Stimulated activated CD4-positive, alpha-beta T cell treated with anti-CD3 and anti-CD28 coated beads, Interleukin-1b, Interleukin-23, amount 100 ng/mL, for 4 hours (primary cell): ENCODE results near the gene TSR3.

Experiments
- DNase-seq, 2 donors: peaks; one replicate each; pipeline ENCODE4 v3.0.0-alpha.2; 2020; ENCODE audit warnings: low read depth in 2 of 2

Gene TSR3

DNA sequence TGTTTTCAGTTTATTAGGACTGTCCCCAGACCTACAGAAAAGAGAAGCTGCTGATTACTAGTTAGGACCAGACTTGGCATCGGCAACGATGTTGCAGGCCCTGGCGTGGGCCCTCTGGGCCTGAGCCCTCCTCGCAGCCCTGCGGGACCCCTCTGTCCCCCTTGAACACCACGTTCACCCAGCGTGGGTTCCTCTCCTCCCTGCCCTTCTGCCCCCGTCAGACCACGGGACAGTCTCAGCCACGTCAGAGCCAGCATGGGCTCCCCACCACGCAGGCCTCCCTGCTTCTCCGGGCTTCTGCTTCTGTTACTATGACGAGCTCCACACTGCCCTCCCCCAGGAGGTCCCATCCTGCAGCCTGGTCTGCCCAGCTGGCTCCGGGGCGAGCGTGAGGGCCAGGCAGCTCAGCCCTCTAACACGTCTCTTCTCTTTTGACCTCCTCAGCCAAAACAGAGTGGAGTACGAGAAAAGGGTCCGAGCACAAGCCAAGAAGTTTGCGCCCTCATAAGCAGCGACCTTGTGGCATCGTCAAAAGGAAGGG, 27.3 kb downstream of the TSR3 start:
- DNase-seq, result no peak

DNA sequence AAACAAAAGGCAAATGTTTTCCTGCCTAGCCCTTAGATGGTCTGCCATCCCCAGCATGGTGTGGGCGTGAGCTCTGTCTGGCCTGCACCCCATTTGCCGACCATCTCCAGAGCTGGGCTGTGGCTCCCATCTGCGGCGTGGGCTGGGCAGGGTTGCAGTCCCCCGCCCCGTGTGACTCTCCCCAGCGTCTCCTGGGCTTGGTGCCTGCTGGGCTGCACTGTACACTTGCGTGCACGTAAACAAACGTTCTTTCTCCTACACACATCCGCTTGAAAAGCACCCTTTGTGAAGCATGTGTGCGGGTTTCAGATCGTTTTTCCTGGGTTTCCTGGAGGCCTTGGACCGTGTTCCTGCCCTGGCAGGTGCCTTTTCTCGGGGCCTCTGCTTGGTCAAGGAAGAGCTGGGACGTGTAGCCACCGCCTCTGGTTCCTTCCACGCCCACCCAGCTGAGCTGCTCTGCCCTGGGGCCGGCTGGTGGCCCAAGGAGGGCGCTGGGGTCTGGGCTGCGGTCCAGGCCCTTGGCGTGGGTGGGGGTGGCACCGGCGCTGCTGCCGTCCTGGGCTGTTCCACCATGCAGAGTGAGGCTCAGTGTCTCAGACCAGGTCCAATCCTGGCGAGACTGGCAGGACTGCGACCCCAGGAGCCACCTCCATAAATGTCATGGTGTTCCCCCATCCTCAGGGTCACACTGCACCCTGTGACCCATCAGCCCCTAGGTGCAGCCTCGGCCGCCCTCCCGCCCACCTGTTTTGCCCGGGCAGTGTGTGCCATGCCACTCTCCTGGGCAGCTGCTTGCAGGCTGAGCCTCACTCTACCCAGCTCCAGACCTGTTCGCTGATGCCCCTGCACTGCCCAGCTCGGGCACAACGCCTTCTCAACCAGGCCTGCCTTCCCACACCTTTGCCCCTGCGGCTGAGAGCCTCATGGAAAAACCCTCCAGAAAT, 28.1 kb downstream of the TSR3 start:
- no peak for DNase-seq

DNA sequence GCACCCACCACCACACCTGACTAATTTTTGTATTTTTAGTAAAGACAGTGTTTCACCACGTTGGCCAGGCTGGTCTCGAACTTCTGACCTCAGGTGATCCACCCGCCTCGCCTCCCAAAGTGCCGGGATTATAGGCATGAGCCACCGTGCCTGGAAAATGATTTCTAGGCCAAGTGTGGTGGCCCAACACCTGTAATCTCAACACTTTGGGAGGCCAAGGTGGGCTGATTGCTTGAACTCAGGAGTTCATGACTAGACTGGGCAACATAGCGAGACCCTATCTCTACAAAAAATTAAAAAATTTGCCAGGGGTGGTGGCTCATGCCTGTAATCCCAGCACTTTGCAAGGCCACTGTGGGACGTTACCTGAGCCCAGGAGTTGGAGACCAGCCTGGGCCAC, 29.3 kb downstream of the TSR3 start:
- DNase-seq, result no peak

DNA sequence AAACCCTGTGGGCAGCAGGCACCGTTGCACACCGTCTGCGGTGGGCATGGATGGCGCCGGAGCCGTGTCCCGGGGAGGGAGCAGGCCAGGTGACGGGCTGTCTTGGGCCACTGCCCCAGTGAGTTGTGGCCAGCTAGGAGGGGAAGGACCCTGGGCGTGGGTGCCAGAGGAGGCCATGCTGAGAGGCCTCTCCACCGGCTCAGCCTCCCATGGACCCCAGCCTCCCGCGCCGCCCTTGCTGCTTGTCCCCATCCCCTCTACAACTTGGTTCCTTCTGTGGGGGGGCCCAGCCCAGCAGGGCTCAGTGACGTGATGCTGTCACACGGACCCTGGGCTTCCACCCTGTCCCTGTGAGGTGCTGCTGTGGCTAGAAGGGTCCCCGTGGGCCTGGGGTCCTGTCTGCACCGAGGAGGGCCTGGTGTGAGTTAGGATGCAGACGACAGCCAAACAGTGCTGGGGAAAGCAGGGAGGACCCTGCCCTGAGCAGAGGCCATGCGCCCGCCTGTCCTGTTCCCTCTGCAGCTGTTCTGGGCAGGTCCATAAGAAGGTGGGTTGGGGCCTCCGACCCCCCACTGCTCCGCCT, 30.9 kb downstream of the TSR3 start:
- no peak for DNase-seq

DNA sequence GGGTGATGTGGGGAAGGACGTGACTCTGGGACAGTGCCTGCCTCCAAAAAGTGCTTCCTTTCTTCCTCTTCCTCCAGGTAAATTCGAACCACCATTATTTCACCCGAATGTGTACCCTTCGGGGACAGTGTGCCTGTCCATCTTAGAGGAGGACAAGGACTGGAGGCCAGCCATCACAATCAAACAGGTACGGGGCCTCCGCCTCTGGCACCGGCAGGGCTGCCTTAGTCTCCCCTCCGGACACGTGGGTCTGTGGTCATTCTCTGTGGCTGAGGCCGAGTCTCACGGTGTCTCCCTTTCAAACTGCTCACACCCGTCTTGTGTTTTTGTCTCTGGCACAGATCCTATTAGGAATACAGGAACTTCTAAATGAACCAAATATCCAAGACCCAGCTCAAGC, 31.6 kb downstream of the TSR3 start:
- no peak for DNase-seq

DNA sequence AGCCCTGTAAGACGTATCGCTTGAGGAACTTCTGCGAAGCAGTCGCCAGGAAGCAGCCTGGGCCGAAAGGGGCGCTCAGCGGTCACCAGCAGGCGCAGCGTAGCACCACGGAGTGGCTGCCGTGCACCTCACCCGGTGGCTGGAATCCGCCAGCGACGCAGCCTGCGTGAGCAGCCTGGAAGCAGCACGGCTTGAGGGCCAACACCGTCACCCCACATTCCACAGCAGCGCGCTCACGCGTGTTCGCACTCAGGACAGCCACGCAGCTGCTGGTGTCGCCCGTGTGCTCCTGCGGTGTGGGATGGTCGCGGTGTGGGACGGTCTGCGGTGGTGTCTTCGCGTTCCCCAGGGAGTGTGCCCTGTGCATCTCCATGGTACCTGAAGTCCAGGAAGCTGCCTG, 32.6 kb downstream of the TSR3 start:
- no peak for DNase-seq

DNA sequence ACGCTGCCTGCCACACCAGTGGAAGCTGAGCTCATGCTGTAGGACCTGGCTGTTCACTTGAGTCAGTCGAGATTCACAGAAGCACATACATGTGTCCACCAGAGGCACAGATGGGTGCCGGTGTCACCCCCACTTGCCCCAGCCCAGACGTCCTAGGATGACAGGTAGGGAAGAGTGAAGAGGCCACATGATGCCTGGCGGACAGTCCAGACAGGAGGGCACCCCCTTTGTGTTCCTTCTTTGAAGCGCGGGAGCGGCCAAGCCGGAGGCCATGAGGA, 33.5 kb downstream of the TSR3 start:
- no peak for DNase-seq

DNA sequence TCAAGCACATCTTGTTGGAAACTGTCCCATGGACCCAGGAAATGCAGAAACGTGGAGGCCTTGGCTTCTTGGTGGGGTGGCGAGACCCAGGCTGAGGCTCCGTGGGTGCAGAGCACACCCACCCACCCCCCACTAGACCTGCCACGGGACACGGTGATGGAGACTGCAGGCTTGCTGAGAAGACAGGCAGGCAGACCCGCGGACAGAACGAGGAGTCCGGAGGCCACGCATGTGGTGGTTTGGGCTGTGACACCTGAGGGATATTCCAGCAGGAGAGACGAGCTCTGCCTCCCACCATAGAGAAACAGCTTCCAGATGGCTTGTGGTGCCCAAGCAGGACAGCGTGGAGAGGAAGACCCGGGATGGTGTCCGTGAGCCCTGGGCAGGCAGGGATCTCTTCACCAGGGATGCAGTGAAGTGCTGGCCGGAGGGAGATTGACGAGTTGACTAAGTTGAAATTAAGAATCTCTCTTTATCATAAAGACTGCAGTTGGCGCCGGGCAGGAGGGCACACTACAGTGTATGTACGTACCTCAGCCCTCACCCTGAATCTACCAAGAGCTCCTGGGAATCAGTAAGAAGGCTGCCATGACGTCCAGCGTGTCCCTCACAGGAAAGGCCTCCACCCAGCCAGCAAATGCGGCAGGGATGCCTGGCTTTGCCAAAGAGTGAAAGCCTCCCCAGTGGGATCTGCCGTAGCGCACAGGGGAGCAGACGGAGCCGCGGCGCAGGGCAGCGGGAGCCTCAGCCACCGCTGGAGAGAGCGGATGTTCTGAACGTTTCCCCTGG, 34.0 kb downstream of the TSR3 start:
- DNase-seq, result no peak

DNA sequence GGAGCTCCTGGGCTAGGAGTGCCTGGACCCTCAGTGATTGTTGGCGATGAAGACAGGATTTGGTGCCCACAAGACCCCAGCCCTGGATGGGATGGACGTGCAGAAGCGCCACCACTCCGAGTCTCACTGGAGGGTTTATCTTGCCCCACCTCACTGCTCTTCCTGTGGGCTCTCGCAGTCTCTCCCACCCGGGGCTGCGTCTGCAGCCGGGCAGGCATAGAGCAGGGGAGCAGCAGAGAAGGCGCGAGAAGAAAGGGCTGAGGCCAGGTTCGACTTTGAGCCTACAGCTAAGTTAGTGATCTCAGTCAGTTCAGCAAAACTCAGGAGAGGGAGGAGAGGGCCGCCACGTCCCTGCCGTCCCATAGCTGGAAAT, 35.7 kb downstream of the TSR3 start:
- no peak for DNase-seq

DNA sequence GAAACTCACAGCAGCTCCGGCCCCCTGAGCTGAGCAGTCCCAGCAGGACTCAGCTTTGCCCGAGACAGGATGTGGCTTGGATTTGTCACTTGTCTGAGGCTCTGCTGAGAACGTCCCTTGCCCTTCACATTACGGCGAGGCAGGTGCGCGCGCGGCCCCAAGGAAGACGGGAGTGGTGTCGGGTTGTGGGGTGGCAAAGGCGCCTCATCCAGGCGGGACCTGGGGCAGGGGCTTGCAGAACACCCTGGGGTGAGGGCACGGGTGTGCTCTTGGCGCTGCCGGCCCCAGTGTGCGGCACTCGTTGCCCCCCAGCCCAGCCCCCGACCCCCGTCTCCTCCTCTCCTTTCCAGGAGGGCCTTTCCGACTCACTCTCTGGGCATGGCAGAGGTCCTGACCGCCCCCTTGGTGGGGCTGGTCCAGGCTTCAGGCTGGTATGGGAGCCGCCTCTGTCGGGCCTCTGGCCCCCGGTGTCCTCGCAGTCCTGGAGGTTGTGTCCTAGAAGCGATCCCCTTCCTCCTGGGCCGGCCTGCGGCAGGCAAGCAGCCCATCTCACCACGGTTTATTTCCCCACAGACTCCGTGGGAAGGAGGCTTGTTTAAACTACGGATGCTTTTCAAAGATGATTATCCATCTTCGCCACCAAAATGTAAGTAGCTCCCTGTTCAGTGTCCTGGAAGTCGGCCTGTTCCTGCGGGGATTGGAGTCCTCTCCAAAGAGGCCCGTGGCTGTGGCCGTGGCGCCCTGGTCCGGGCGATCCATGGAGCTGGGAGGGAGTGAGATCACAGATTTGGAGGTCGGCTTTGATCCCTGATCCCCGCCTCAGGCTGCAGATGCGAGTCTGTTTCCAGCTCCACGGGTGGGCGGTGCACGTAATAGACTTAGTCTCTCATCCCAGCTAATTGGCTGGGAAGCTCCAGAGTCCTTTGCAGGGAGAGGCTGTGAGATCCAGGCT, 36.3 kb downstream of the TSR3 start:
- no peak for DNase-seq

DNA sequence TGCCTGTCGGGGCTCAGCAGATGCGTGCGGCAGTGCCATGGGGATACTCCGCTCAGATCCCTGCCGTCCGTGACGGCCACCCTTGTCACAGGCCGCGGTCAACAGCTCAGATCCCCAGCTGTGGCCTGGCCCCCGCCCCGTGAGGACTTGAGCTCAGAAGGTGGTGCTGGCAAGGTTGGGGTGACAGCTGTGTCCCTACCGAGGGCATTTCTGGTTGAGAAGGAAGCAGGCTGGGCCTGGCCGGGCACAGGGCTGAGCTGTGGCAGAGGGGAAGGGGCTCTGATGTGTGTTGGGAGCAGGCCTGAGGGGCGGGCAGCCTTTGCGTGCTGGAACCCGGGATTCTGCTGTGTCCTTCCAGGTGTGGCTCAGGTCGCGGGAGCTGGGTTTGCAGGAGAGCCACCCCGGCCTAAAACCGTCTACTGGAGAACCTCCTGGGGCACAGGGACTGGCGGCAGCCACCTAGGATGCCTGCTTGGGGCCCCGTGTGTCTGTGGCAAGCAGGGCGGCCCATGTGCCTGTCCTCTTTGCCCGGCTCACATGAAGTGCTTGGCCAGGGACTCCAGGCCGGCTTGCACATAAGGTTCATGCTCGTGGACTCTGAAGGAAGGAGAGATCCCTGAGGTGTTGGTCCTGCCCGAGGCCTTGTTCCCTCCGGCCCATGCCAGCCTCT, 37.1 kb downstream of the TSR3 start:
- no peak for DNase-seq

DNA sequence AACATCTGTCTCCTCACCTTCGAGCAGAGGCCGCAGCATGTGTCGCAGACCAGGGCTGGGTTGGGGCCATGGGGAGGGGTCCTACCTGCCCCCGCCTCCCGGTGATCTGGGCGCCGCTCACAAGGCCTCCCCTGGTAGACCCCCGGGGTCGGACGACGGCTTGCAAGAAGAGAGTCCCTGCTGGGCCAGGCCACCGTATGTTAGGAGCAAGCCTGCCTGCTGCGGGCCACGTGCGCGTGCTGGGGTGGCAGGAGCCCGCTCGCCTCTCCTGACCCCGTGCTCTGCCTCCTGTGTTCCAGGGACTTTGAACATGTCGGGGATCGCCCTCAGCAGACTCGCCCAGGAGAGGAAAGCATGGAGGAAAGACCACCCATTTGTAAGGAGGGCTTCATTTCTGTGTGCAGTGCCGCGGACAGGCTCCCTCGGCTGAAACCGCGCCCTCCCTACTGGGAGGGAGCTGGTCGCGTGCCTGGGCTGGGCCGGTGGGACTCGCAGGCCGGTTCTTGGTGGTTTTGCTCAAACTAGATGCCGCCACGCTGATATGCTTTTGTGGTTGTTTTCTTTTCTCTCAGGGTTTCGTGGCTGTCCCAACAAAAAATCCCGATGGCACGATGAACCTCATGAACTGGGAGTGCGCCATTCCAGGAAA, 37.8 kb downstream of the TSR3 start:
- DNase-seq, result no peak

DNA sequence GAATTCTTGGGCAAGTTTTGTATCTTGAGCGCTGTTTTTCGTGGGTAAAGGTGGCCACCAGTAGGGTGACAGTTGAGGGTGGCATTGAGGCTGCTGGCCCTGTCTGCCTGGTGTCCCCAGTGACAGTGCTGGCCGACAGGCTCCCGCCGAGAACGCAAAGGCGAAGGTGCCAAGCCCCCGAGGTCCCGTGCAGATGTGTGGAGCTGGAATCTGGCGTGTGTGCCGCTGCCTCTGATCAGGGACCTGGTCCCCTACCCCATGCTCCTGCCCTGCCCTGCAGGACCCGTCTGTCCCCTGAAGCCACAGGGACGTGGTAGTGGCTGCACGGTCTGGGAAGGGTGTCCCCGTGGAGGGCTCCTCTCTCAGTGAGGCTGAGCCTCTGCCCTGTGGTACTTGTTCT, 38.8 kb downstream of the TSR3 start:
- no peak for DNase-seq

DNA sequence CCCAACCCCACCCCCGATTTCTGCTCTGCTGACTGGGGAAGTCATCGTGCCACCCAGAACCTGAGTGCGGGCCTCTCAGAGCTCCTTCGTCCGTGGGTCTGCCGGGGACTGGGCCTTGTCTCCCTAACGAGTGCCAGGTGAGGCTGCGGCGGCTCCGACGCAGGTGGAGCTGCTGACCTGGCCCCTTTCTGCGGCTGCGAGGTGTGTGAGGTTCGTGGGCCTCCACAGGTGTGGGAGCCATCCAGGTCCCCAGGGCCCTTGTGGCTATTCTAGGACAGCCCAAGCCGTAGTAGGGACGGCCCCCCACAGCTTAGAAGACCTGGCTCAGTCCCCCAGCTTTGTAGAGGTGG, 39.2 kb downstream of the TSR3 start:
- no peak for DNase-seq

DNA sequence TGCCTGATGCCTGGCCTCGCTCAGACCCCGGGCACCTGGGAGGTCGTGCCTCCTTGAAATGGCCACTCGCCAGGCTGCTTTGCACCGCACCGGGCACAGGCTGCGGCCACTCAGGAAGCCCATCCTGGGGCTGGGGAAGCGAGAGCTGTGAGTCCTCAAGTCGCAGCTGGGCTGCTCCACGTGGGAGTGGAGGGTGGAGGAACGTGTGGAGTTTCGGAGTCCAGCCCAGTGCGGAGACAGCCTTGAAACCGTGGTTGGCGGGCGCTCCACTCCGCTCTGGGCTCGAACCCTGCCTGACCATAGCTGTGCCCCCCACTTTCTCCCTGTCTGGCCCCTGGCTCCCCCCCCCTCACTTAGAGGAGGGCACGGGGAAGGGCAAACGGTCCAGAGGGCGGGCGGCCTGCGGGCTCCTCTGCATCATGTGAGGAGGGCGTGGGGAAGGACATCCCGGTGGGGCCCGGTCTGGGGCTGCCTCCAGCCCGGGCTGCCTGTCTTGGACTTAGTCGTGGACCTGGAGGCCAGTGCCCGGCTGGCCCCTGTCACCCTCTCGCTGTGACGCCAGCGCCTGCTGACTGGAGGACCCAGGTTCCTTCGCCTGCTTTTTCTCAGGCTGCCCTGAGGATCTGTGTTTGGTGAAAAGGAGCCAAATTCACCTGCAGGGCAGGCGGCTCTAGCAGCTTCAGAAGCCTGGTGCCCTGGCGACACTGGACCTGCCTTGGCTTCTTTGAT, 39.8 kb downstream of the TSR3 start:
- no peak for DNase-seq

DNA sequence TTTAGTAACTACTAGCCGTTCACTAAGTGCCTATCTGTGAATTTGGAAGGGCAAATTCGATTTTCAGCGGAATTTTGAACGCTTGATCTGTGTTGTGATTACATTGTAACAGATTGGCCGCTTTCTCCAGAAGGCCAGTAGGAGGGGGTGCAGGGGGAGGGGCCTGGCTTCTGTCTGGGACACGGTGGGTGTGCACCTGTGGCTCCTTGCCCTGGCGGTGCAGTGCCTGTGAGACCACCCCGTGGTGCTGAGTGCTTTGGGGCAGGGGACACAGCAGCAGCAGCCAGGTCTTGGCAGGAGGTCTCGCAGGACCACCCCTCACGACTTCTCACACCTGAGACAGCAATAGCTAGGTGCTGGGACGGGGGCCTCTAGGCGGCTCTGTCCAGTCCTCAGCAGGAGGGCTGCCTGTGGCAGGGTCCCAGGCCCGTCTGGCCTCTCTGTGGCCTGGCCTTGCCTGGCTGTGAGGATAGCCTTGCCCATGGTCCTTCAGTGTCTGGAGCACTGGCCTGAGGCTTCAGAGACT, 40.4 kb downstream of the TSR3 start:
- no peak for DNase-seq

DNA sequence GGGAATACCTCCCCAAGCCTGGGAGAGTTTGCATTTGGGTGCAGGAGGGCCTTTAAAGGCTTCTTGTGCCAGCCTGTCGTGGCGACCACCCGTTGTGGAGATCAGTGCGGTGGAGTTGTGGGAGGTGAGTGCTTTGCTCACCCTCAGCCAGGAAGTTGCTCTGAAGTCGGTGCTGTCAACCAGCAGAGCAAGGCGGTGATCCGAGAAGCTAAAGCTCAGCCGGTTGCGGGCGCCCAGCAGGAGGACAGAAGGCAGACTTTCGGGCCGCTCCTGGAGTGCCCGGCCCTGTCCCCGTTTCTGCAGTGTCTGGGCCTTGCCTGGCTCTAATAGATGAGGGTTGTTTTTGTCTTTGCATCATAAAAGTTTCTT, 40.9 kb downstream of the TSR3 start:
- no peak for DNase-seq

DNA sequence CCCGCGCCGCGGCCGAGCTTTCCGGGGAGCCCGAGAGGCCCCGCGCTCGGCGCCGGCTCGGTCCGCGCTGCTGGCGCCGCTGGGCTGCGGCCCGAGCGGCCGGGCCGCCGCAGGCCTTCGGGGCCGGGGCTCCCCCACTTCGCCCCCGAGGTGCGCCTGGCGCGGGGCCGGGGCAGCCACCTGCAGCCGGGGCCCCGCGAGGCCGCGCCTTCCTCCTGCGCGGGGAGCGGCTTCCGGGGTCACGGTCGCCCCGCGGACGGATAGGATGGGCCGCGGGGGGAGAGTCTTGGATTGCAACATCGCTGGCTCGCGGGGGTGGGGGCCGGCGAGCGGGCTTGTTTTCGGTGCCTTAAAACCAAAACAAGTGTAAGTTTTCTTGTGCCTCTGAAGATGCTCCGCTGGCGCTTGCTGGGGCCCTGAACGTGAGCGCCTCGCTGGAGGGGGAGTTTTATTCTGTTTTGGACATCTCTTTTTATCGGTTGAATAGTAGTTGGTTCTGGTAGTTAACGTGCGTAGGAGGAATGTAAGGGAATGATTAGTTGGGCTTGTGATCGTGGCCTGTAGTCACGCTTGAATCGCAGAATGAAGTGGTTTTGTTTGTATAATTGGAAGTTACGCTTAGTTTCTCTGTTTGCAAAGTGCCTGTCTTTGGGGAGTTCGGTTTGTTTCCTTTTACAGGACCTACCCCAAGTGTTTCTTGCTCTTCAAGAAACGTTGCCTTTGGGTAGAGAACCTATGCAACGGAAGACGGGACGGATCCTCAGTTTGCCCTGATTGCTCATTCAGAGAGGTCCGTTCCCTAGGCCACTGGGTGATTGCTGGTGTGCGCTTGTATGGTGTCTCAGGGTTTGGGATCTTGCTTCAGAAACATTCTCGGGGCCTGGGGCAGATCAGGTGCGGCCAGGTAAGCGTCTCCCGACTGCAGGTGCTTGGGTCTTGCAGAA, 41.5 kb downstream of the TSR3 start:
- peak in 1 of 2 donors; percentile 52 for DNase-seq
